Keratinocyte (primary cell): ENCODE measurements around the gene ANTXRL. TPM values are rescaled to one million over a fixed set of nuclear protein-coding genes. Genes with fewer than 3 reads are reported as not detected.

Experiments used
- DNase-seq: peaks from one replicate; pipeline ENCODE4 v3.0.0-alpha.2; 2011; ENCODE audit warnings: low read depth, missing footprints, low spot score
- FAIRE-seq: peaks from 2 replicates; lab custom pipeline; 2011; peaks lifted over from hg19 to GRCh38; lab: Jason Lieb, UNC
- H2AFZ ChIP-seq: 2 replicates; pipeline ENCODE4 v1.6.0; 2012; ENCODE audit warnings: low read length, control low read depth, inconsistent platforms; ENCODE audit not compliant: control insufficient read depth
- H3K27ac ChIP-seq: 2 replicates; pipeline ENCODE4 v1.5.1; 2011; ENCODE audit warnings: low read length; ENCODE audit not compliant: control insufficient read depth, insufficient read depth
- H3K27me3 ChIP-seq: 3 replicates; pipeline ENCODE4 v1.6.0; 2011; ENCODE audit warnings: low read length; ENCODE audit not compliant: control insufficient read depth, insufficient read depth; ENCODE audit errors: extremely low read depth
- H3K36me3 ChIP-seq, 2 experiments: 2 replicates in 1 of 2; 3 replicates in 1 of 2; pipeline ENCODE4 v1.5.1; 2011; ENCODE audit warnings: low read length in 2 of 2, mild to moderate bottlenecking in 1 of 2; ENCODE audit not compliant: control insufficient read depth in 2 of 2, insufficient read depth in 2 of 2; ENCODE audit errors: extremely low read depth in 1 of 2
- H3K4me1 ChIP-seq: 3 replicates; pipeline ENCODE4 v1.5.1; 2011; ENCODE audit warnings: low read length; ENCODE audit not compliant: control insufficient read depth, insufficient read depth; ENCODE audit errors: extremely low read depth
- H3K4me2 ChIP-seq: 3 replicates; pipeline ENCODE4 v1.6.0; 2011; ENCODE audit warnings: low read depth, low read length; ENCODE audit not compliant: control insufficient read depth, insufficient read depth; ENCODE audit errors: extremely low read depth
- H3K4me3 ChIP-seq, 3 experiments: fragments of 200-600 bp in 1 of 3; sonication (generic) in 1 of 3; 2 replicates in 2 of 3; 3 replicates in 1 of 3; pipeline ENCODE4 v1.5.1; 2011 to 2016; ENCODE audit warnings: low read length in 3 of 3, mild to moderate bottlenecking in 3 of 3, control low read depth in 2 of 3, inconsistent platforms in 1 of 3, low read depth in 1 of 3, mixed read lengths in 1 of 3, mixed run types in 1 of 3, moderate library complexity in 1 of 3; ENCODE audit not compliant: control insufficient read depth in 2 of 3, insufficient read depth in 2 of 3; ENCODE audit errors: extremely low read depth in 1 of 3
- H3K79me2 ChIP-seq: 2 replicates; pipeline ENCODE4 v1.6.0; 2012; ENCODE audit warnings: low read length; ENCODE audit not compliant: control insufficient read depth, insufficient read depth
- H3K9ac ChIP-seq: 3 replicates; pipeline ENCODE4 v1.6.0; 2011; ENCODE audit warnings: low read length; ENCODE audit not compliant: control insufficient read depth, insufficient read depth; ENCODE audit errors: extremely low read depth
- H3K9me1 ChIP-seq: 3 replicates; pipeline ENCODE4 v1.6.0; 2011; ENCODE audit warnings: low read length; ENCODE audit not compliant: control insufficient read depth, insufficient read depth; ENCODE audit errors: extremely low read depth
- H3K9me3 ChIP-seq: 2 replicates; pipeline ENCODE4 v1.5.1; 2012; ENCODE audit warnings: low read depth, low read length; ENCODE audit not compliant: control insufficient read depth
- H4K20me1 ChIP-seq: 3 replicates; pipeline ENCODE4 v1.6.0; 2011; ENCODE audit warnings: low read length; ENCODE audit not compliant: control insufficient read depth, insufficient read depth; ENCODE audit errors: extremely low read depth
- EZH2 ChIP-seq: IDR thresholded peaks from one replicate; pipeline ENCODE4 v1.6.1; 2012; ENCODE audit warnings: inconsistent platforms, mild to moderate bottlenecking, low read length, moderate library complexity
- dilution Hi-C: fragments of 300-500 bp; cut with MboI; formaldehyde crosslinking; loops from one replicate; pipeline ENCODE4 v1.7.0; 2020; ENCODE audit warnings: low sequenced_read_pairs; ENCODE audit not compliant: extremely low pct_ligation_motif_present
- polyA plus RNA-seq, 5 experiments: library from polyadenylated mRNA; depleted of rRNA in 3 of 5; stranded (reverse) in 3 of 5; stranded (forward) in 1 of 5; unstranded in 1 of 5; fragments of >200 nt; gene quantifications; 1 replicate in 1 of 5; 2 replicates in 3 of 5; 3 replicates in 1 of 5; pipeline versions ENCODE4 v1.2.1 to v1.2.3, GENCODE V29; 2011 to 2012; ENCODE audit warnings: missing spikeins in 2 of 5, low read depth in 1 of 5, low replicate concordance in 1 of 5
- TF ChIP-seq, protein P1 (sequence below), 3 experiments: IDR thresholded peaks in 1 of 3; conservative IDR thresholded peaks in 1 of 3; optimal IDR thresholded peaks in 1 of 3; 2 replicates in 2 of 3; 3 replicates in 1 of 3; pipeline versions ENCODE3 to v1.5.1; 2011; ENCODE audit warnings: low read length in 3 of 3, mild to moderate bottlenecking in 3 of 3, moderate library complexity in 2 of 3, control low read depth in 1 of 3, inconsistent platforms in 1 of 3; ENCODE audit not compliant: insufficient read depth in 2 of 3; ENCODE audit errors: extremely low read depth in 1 of 3

Gene ANTXRL
- polyA plus RNA-seq, 1 donor (not counting 4 experiments of a cell fraction or from before 2014, with no cell fraction given) = not detected

DNA sequence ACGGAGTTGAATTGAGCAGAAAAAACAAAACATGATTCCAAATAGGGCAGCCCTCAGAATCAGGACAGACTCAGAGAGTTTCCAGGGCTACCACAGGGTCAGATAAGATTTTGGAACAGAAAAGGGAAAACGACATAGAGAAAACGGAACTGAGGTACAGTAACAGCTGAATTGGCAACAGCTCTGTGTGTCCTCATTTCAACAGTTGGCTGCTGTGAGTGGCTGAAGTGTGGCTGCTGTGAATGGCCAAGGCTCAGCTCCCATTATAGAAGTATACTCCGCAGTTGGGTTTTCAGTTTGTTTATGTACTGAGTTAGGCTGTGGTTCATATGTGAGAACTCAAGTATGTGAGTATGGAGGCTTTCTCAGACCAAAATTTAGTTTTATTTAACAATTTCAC lies 32.0 kb downstream of the ANTXRL start:
- no peak overlapping the region for H3K9ac ChIP-seq
- DNase-seq = no peak
- dilution Hi-C loops = no loop called here
- no peaks in the 10 kb centered on the region for H3K36me3 ChIP-seq
- H3K4me2 ChIP-seq = no peak overlapping the region
- H3K4me1 ChIP-seq = peaks cover 13% of the 10 kb centered on the region
- FAIRE-seq = no peak
- H2AFZ ChIP-seq = no peak overlapping the region
- no peaks in the 10 kb centered on the region for H3K27me3 ChIP-seq
- H3K9me1 ChIP-seq = no peaks in the 10 kb centered on the region
- no peak overlapping the region for H3K27ac ChIP-seq
- no peak overlapping the region for H3K4me3 ChIP-seq
- no peaks in the 10 kb centered on the region for H4K20me1 ChIP-seq
- no peaks in the 10 kb centered on the region for H3K79me2 ChIP-seq
- no peaks in the 10 kb centered on the region for H3K9me3 ChIP-seq
- TF ChIP-seq, protein P1, sequence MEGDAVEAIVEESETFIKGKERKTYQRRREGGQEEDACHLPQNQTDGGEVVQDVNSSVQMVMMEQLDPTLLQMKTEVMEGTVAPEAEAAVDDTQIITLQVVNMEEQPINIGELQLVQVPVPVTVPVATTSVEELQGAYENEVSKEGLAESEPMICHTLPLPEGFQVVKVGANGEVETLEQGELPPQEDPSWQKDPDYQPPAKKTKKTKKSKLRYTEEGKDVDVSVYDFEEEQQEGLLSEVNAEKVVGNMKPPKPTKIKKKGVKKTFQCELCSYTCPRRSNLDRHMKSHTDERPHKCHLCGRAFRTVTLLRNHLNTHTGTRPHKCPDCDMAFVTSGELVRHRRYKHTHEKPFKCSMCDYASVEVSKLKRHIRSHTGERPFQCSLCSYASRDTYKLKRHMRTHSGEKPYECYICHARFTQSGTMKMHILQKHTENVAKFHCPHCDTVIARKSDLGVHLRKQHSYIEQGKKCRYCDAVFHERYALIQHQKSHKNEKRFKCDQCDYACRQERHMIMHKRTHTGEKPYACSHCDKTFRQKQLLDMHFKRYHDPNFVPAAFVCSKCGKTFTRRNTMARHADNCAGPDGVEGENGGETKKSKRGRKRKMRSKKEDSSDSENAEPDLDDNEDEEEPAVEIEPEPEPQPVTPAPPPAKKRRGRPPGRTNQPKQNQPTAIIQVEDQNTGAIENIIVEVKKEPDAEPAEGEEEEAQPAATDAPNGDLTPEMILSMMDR (optimal IDR thresholded peaks at IDR 0.05 in 1 of 3, IDR thresholded peaks at IDR 0.05 in 1 of 3, conservative IDR thresholded peaks at IDR 0.05 in 1 of 3; ENCODE audit: extremely low read depth in 1 of 3, insufficient read depth in 2 of 3, low read length in 3 of 3) = no peak
- TF ChIP-seq EZH2 = no peak

DNA sequence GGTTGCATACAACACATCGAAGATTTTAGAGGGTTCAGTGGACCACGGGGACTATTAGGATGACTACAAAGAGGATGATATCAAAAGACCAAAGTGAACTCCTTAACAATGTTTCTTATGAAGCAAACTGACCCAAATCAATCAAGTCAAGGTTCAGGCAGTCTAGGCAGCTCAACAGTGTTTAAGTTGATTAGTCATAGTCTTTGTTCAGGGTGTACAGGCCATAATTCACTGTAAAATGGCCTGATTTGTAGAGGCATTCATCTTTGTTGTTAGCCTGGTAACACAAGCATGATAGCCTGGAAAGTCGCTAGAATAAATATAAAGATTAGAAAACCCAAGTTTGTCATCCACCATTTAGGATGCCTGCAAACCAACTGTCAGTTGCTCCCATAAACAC lies 32.6 kb downstream of the ANTXRL start:
- Histone ChIP-seq H3K79me2 (no peaks in the 10 kb centered on the region), H4K20me1 (no peaks in the 10 kb centered on the region), H2AFZ (no peak overlapping the region)

More for the DNA sequence above, 32.6 kb downstream of the ANTXRL start:
- DNase-seq (no peak), FAIRE-seq (no peak)
- no peaks in the 10 kb centered on the region for H3K36me3 ChIP-seq
- no peak overlapping the region for H3K9ac ChIP-seq
- no peak overlapping the region for H3K27ac ChIP-seq
- no peaks in the 10 kb centered on the region for H3K27me3 ChIP-seq
- no peaks in the 10 kb centered on the region for H3K9me3 ChIP-seq
- H3K4me2 ChIP-seq = no peak overlapping the region
- H3K4me1 ChIP-seq = peaks cover 13% of the 10 kb centered on the region
- no peak overlapping the region for H3K4me3 ChIP-seq
- H3K9me1 ChIP-seq = no peaks in the 10 kb centered on the region
- dilution Hi-C loops = no loop called here
- TF ChIP-seq, protein P1 (optimal IDR thresholded peaks at IDR 0.05 in 1 of 3, IDR thresholded peaks at IDR 0.05 in 1 of 3, conservative IDR thresholded peaks at IDR 0.05 in 1 of 3; ENCODE audit: extremely low read depth in 1 of 3, insufficient read depth in 2 of 3, low read length in 3 of 3) = no peak
- no peak for TF ChIP-seq EZH2
